Osteocyte (in vitro differentiated cells): ENCODE results near the gene N4BP2. TPM values are rescaled to one million over a fixed set of nuclear protein-coding genes. Genes with fewer than 3 reads are reported as not detected.
"Not testable (repeated sequence)": the region's sequence is repeated elsewhere in the genome, so short reads cannot be mapped to it uniquely, and the experiment has no call there.

Source experiments
- DNase-seq: peaks from one replicate; pipeline ENCODE4 v3.0.0; 2021; ENCODE audit warnings: mixed read lengths; ENCODE audit not compliant: unreplicated experiment; ENCODE audit errors: extremely low spot score
- H3K27ac Mint-ChIP-seq: one replicate; pipeline ENCODE4 v1.8.0; 2021; ENCODE audit warnings: mild to moderate bottlenecking, mixed read lengths; ENCODE audit not compliant: unreplicated experiment
- H3K27me3 Mint-ChIP-seq: one replicate; pipeline ENCODE4 v1.8.0; 2021; ENCODE audit warnings: mixed read lengths; ENCODE audit not compliant: unreplicated experiment
- H3K36me3 Mint-ChIP-seq: one replicate; pipeline ENCODE4 v1.8.0; 2021; ENCODE audit warnings: mixed read lengths; ENCODE audit not compliant: unreplicated experiment
- H3K4me1 Mint-ChIP-seq: one replicate; pipeline ENCODE4 v1.8.0; 2021; ENCODE audit warnings: mixed read lengths; ENCODE audit not compliant: unreplicated experiment
- H3K4me3 Mint-ChIP-seq: one replicate; pipeline ENCODE4 v1.8.0; 2021; ENCODE audit warnings: mild to moderate bottlenecking, moderate library complexity, mixed read lengths; ENCODE audit not compliant: unreplicated experiment
- H3K9me3 Mint-ChIP-seq: one replicate; pipeline ENCODE4 v1.8.0; 2021; ENCODE audit warnings: mixed read lengths; ENCODE audit not compliant: unreplicated experiment
- CTCF ChIP-seq: fragments of 200-600 bp; sonication (generic); IDR thresholded peaks from 2 replicates; pipeline ENCODE4 v1.5.0; 2021; ENCODE audit warnings: antibody characterized with exemption, mild to moderate bottlenecking, moderate library complexity
- total RNA-seq: library from RNA; stranded (reverse); gene quantifications from 2 replicates; pipeline ENCODE4 v1.2.1, GENCODE V29; 2021

N4BP2 gene
- total RNA-seq, 1 donor from 2014 or later, result 14.9 TPM

GRCh38 chr4:40140196-40140595 lies 83.5 kb downstream of the N4BP2 start:
- H3K9me3 Mint-ChIP-seq, result peaks cover 5% of the 10 kb centered on the region
- no peak overlapping the region for H3K27ac Mint-ChIP-seq
- H3K4me3 Mint-ChIP-seq, result no peak overlapping the region
- no peaks in the 10 kb centered on the region for H3K27me3 Mint-ChIP-seq
- no peak for DNase-seq
- peaks cover 36% of the 10 kb centered on the region for H3K36me3 Mint-ChIP-seq
- no peak for TF ChIP-seq CTCF
- H3K4me1 Mint-ChIP-seq, result peaks cover 3% of the 10 kb centered on the region

GRCh38 chr4:40140597-40140996 lies 83.9 kb downstream of the N4BP2 start:
- not testable (repeated sequence) for H3K4me3 Mint-ChIP-seq, H3K27ac Mint-ChIP-seq, H3K9me3 Mint-ChIP-seq, DNase-seq, H3K4me1 Mint-ChIP-seq, H3K27me3 Mint-ChIP-seq
- peaks cover 36% of the 10 kb centered on the region for H3K36me3 Mint-ChIP-seq

- no peak overlapping the region for H3K27ac Mint-ChIP-seq
- TF ChIP-seq CTCF, result no peak
- no peaks in the 10 kb centered on the region for H3K9me3 Mint-ChIP-seq
- no peaks in the 10 kb centered on the region for H3K27me3 Mint-ChIP-seq
- peaks cover 22% of the 10 kb centered on the region for H3K36me3 Mint-ChIP-seq
- no peak for DNase-seq
- H3K4me3 Mint-ChIP-seq, result no peak overlapping the region
- peaks cover 3% of the 10 kb centered on the region for H3K4me1 Mint-ChIP-seq
Observed at GRCh38 chr4:40143926-40144508, 87.4 kb downstream of the N4BP2 start.

GRCh38 chr4:40144716-40145115 lies 88.1 kb downstream of the N4BP2 start:
- Mint-ChIP-seq H3K9me3 (no peaks in the 10 kb centered on the region), H3K4me3 (no peak overlapping the region), H3K4me1 (peaks cover 3% of the 10 kb centered on the region), H3K27me3 (no peaks in the 10 kb centered on the region), H3K36me3 (peaks cover 26% of the 10 kb centered on the region), H3K27ac (no peak overlapping the region)
- no peak for DNase-seq
- TF ChIP-seq CTCF, result no peak

GRCh38 chr4:40147490-40147889 lies 90.8 kb downstream of the N4BP2 start:
- H3K9me3 Mint-ChIP-seq, H3K4me1 Mint-ChIP-seq, H3K4me3 Mint-ChIP-seq, H3K27me3 Mint-ChIP-seq, DNase-seq, H3K27ac Mint-ChIP-seq: not testable (repeated sequence)
- peaks cover 27% of the 10 kb centered on the region for H3K36me3 Mint-ChIP-seq

GRCh38 chr4:40149960-40150385 lies 93.3 kb downstream of the N4BP2 start:
- peaks cover 3% of the 10 kb centered on the region for H3K9me3 Mint-ChIP-seq
- H3K27me3 Mint-ChIP-seq, result no peaks in the 10 kb centered on the region

More at GRCh38 chr4:40149960-40150385, 93.3 kb downstream of the N4BP2 start:
- no peak overlapping the region for H3K27ac Mint-ChIP-seq
- H3K4me3 Mint-ChIP-seq, result no peak overlapping the region
- TF ChIP-seq CTCF, result peak; percentile 83
- DNase-seq, result no peak
- H3K4me1 Mint-ChIP-seq, result no peaks in the 10 kb centered on the region
- H3K36me3 Mint-ChIP-seq, result peaks cover 20% of the 10 kb centered on the region
